GM12891 (cell line): ENCODE measurements around the gene HIRA.

Experiments
- PAX5 ChIP-seq: IDR thresholded peaks from 2 replicates; pipeline ENCODE4 v1.6.1; 2011; ENCODE audit warnings: low read length, moderate library complexity, mild to moderate bottlenecking; ENCODE audit not compliant: insufficient read depth, severe bottlenecking
- POLR2A ChIP-seq: IDR thresholded peaks from 2 replicates; pipeline ENCODE4 v1.6.1; 2011; ENCODE audit warnings: low read depth, low read length, control low read depth
- POLR2AphosphoS5 ChIP-seq: IDR thresholded peaks from 2 replicates; pipeline ENCODE4 v1.6.1; 2011; ENCODE audit warnings: low read depth, low read length, control low read depth
- POU2F2 ChIP-seq: IDR thresholded peaks from 2 replicates; pipeline ENCODE4 v1.6.1; 2011; ENCODE audit warnings: low read depth, mild to moderate bottlenecking, control low read depth, low read length, moderate library complexity
- SPI1 ChIP-seq: IDR thresholded peaks from 2 replicates; pipeline ENCODE4 v1.6.1; 2011; ENCODE audit warnings: low read depth, low read length, control low read depth
- TAF1 ChIP-seq: IDR thresholded peaks from 2 replicates; pipeline ENCODE4 v1.6.1; 2011; ENCODE audit warnings: low read depth, low read length, control low read depth

- TF ChIP-seq POLR2A (no peak), POLR2AphosphoS5 (no peak), SPI1 (no peak), TAF1 (no peak), PAX5 (no peak), POU2F2 (no peak)
These were observed 28.5 kb upstream of the HIRA start for GRCh38 chr22:19460036-19460435.
